GM23338 (cell line): Measurements from ENCODE around the gene HDDC3. TPM values are rescaled to one million over a fixed set of nuclear protein-coding genes. Genes with fewer than 3 reads are reported as not detected.

Source experiments
- ATAC-seq: fragments of 200-7000 bp; cut with Tn5 transposase; 3 replicates; pipeline ENCODE4 v1.9.1; 2020
- DNase-seq: peaks from one replicate; pipeline ENCODE4 v3.0.0-alpha.2; 2015; ENCODE audit warnings: low spot score
- H2AFZ ChIP-seq: fragments of 200-600 bp; sonication (generic); 2 replicates; pipeline ENCODE4 v1.8.0; 2016; ENCODE audit warnings: antibody characterized with exemption, mild to moderate bottlenecking, moderate library complexity
- H3F3A ChIP-seq: fragments of 200-600 bp; sonication (generic); replicated peaks from 2 replicates; pipeline ENCODE4 v1.8.0; 2017; ENCODE audit warnings: antibody characterized with exemption, mixed run types, low read depth
- H3K27ac ChIP-seq: fragments of 200-600 bp; sonication (generic); 2 replicates; pipeline ENCODE4 v1.6.1; 2016; ENCODE audit warnings: low read depth
- H3K27me3 ChIP-seq: fragments of 200-600 bp; sonication (generic); 2 replicates; pipeline ENCODE4 v1.8.0; 2016; ENCODE audit warnings: mild to moderate bottlenecking, mixed run types, moderate library complexity; ENCODE audit not compliant: insufficient read depth
- H3K36me3 ChIP-seq: fragments of 200-600 bp; sonication (generic); 2 replicates; pipeline ENCODE4 v1.8.0; 2016; ENCODE audit warnings: mild to moderate bottlenecking; ENCODE audit not compliant: insufficient read depth
- H3K4me1 ChIP-seq: fragments of 200-600 bp; sonication (generic); 2 replicates; pipeline ENCODE4 v1.8.0; 2016; ENCODE audit warnings: mild to moderate bottlenecking, moderate library complexity; ENCODE audit not compliant: insufficient read depth
- H3K4me2 ChIP-seq: fragments of 200-600 bp; sonication (generic); 2 replicates; pipeline ENCODE4 v1.7.1; 2017; ENCODE audit warnings: mixed run types
- H3K4me3 ChIP-seq: fragments of 200-600 bp; sonication (generic); 2 replicates; pipeline ENCODE4 v1.6.1; 2016; ENCODE audit warnings: mixed run types
- H3K79me2 ChIP-seq: fragments of 200-600 bp; sonication (generic); replicated peaks from 2 replicates; pipeline ENCODE4 v1.8.0; 2017; ENCODE audit warnings: mild to moderate bottlenecking; ENCODE audit not compliant: insufficient read depth
- H3K9me2 ChIP-seq: fragments of 200-600 bp; sonication (generic); 2 replicates; pipeline ENCODE4 v1.8.0; 2017; ENCODE audit not compliant: insufficient read depth
- H4K20me1 ChIP-seq: fragments of 200-600 bp; sonication (generic); replicated peaks from 2 replicates; pipeline ENCODE4 v1.8.0; 2017; ENCODE audit warnings: mild to moderate bottlenecking; ENCODE audit not compliant: insufficient read depth
- H3K27ac Mint-ChIP-seq: 2 replicates; pipeline ENCODE4 v1.8.0; 2020; ENCODE audit warnings: inconsistent platforms, mild to moderate bottlenecking, moderate library complexity, mixed read lengths
- H3K27me3 Mint-ChIP-seq: 3 replicates; pipeline ENCODE4 v1.8.0; 2022; ENCODE audit warnings: low read depth, mild to moderate bottlenecking, moderate library complexity, mixed read lengths, inconsistent platforms; ENCODE audit not compliant: insufficient read depth, poor library complexity
- H3K36me3 Mint-ChIP-seq: 3 replicates; pipeline ENCODE4 v1.8.0; 2021; ENCODE audit warnings: low read depth, mild to moderate bottlenecking, inconsistent platforms, moderate library complexity, mixed read lengths
- H3K4me1 Mint-ChIP-seq: 3 replicates; pipeline ENCODE4 v1.8.0; 2020; ENCODE audit warnings: mild to moderate bottlenecking, inconsistent platforms, mixed read lengths
- H3K4me3 Mint-ChIP-seq: 3 replicates; pipeline ENCODE4 v1.8.0; 2021; ENCODE audit warnings: moderate library complexity, mild to moderate bottlenecking, inconsistent platforms, mixed read lengths
- H3K9me3 Mint-ChIP-seq: 3 replicates; pipeline ENCODE4 v1.8.0; 2020; ENCODE audit warnings: moderate library complexity, mild to moderate bottlenecking, inconsistent platforms, mixed read lengths
- CREB1 ChIP-seq: fragments of 250-450 bp; sonication (Bioruptor Pico); IDR thresholded peaks from 2 replicates; pipeline ENCODE4 v1.5.0; 2020; ENCODE audit warnings: low read depth, mild to moderate bottlenecking, moderate library complexity
- CTCF ChIP-seq, 2 experiments: fragments of 200-600 bp in 1 of 2; sonication (generic) in 1 of 2; conservative IDR thresholded peaks; 2 replicates each; pipeline versions ENCODE4 v1.5.1 to v1.6.1; 2016 to 2017; ENCODE audit warnings: antibody characterized with exemption in 2 of 2, low read depth in 2 of 2, mild to moderate bottlenecking in 2 of 2, moderate library complexity in 1 of 2
- EZH2 ChIP-seq: fragments of 200-600 bp; sonication (generic); IDR thresholded peaks from one replicate; pipeline ENCODE4 v1.8.0; 2017; ENCODE audit warnings: antibody characterized with exemption, mild to moderate bottlenecking, low read depth; ENCODE audit not compliant: unreplicated experiment
- JUNB ChIP-seq: IDR thresholded peaks from one replicate; pipeline ENCODE4 v1.6.1; 2016; ENCODE audit warnings: antibody characterized with exemption; ENCODE audit not compliant: unreplicated experiment
- NANOG ChIP-seq: IDR thresholded peaks from 2 replicates; pipeline ENCODE4 v1.6.1; 2016; ENCODE audit warnings: antibody characterized with exemption, borderline replicate concordance
- ZNF114 ChIP-seq: fragments of 250-450 bp; sonication (Bioruptor Pico); IDR thresholded peaks from 2 replicates; pipeline ENCODE4 v1.5.0; 2020; ENCODE audit warnings: mild to moderate bottlenecking, moderate library complexity
- ZNF331 ChIP-seq: fragments of 250-450 bp; sonication (Bioruptor Pico); IDR thresholded peaks from 2 replicates; pipeline ENCODE4 v1.5.0; 2020; ENCODE audit warnings: low read depth, mild to moderate bottlenecking, moderate library complexity
- ZNF462 ChIP-seq: fragments of 250-450 bp; sonication (Bioruptor Pico); IDR thresholded peaks from 2 replicates; pipeline ENCODE4 v1.5.0; 2020; ENCODE audit warnings: mild to moderate bottlenecking, moderate library complexity
- polyA plus RNA-seq: library from polyadenylated mRNA; unstranded; fragments of >200 nt; fragmentation: Nextera tagmentation; extraction: Ambion mirVana; gene quantifications from 2 replicates; pipeline ENCODE4 v1.2.1, GENCODE V29; 2016
- total RNA-seq: library from RNA; depleted of rRNA; stranded (reverse); fragments of >200 nt; shearing (Covaris generic); gene quantifications from 2 replicates; pipeline ENCODE4 v1.2.3, GENCODE V29; 2014

The HDDC3 gene
- total and polyA plus RNA-seq, 2 experiments from 2014 or later, result 17.4 to 19.0 TPM

GRCh38 chr15:90970274-90970673, 37.9 kb upstream of the HDDC3 start (continued):
- TF ChIP-seq ZNF462 (CRISPR knock-in tag), result no peak
- no peak for TF ChIP-seq NANOG
- TF ChIP-seq EZH2, result no peak
- no peak for TF ChIP-seq ZNF331

GRCh38 chr15:90968434-90968833, 36.1 kb upstream of the HDDC3 start:
- Histone ChIP-seq H3F3A (peaks cover 6% of the 10 kb centered on the region; the same call in 1 of the 2 replicates), H3K79me2 (no peaks in the 10 kb centered on the region; the same call in 1 of the 2 replicates), H4K20me1 (peaks cover 14% of the 10 kb centered on the region), H3K27ac (no peak overlapping the region), H3K4me1 (no peaks in the 10 kb centered on the region), H3K4me2 (no peak overlapping the region), H3K4me3 (no peak overlapping the region), H2AFZ (no peak overlapping the region), H3K27me3 (no peaks in the 10 kb centered on the region), H3K9me2 (no peaks in the 10 kb centered on the region), H3K36me3 (peaks cover 72% of the 10 kb centered on the region)
- Mint-ChIP-seq H3K9me3 (no peaks in the 10 kb centered on the region), H3K27ac (no peak overlapping the region), H3K36me3 (peaks cover 80% of the 10 kb centered on the region), H3K4me3 (no peak overlapping the region), H3K4me1 (no peaks in the 10 kb centered on the region), H3K27me3 (peaks cover 5% of the 10 kb centered on the region)
- no peak for DNase-seq
- no peak for TF ChIP-seq ZNF114 (CRISPR knock-in tag)
- no peak for TF ChIP-seq JUNB
- no peak for TF ChIP-seq CREB1
- TF ChIP-seq ZNF331, result no peak
- no peak for TF ChIP-seq ZNF462 (CRISPR knock-in tag)
- TF ChIP-seq CTCF (conservative IDR thresholded peaks at IDR 0.05; ENCODE audit: low read depth in 2 of 2), result no peak
- no peak for ATAC-seq
